Gastroesophageal sphincter (tissue), 4 donors: Measurements from ENCODE around the gene SPATA32. TPM values are rescaled to one million over a fixed set of nuclear protein-coding genes. Genes with fewer than 3 reads are reported as not detected.

Experiments
- ATAC-seq: fragments of 150-250 bp; one replicate; pipeline ENCODE4 v1.9.1; 2016; ENCODE audit warnings: mild to moderate bottlenecking, moderate library complexity
- H3K27ac ChIP-seq, 4 donors: fragments of 200-600 bp; sonication (generic) in 3 of 4; 1 replicate in 3 of 4; 2 replicates in 1 of 4; pipeline ENCODE4 v1.5.1; 2016 to 2019
- H3K27me3 ChIP-seq: fragments of 200-600 bp; sonication (generic); one replicate; pipeline ENCODE4 v1.5.1; 2019
- H3K36me3 ChIP-seq, 2 donors: fragments of 200-600 bp; sonication (generic); one replicate each; pipeline ENCODE4 v1.5.1; 2019; ENCODE audit warnings: control low read depth in 1 of 2
- H3K4me1 ChIP-seq, 3 donors: fragments of 200-600 bp; sonication (generic); 1 replicate in 2 of 3; 2 replicates in 1 of 3; pipeline ENCODE4 v1.5.1; 2016 to 2019; ENCODE audit warnings: control low read depth in 2 of 3
- H3K4me3 ChIP-seq, 2 donors: fragments of 200-600 bp; sonication (generic); one replicate each; pipeline ENCODE4 v1.5.1; 2019; ENCODE audit warnings: mild to moderate bottlenecking in 1 of 2, moderate library complexity in 1 of 2
- H3K9me3 ChIP-seq, 3 donors: fragments of 200-600 bp; sonication (generic); one replicate each; pipeline ENCODE4 v1.5.1; 2017 to 2019; ENCODE audit warnings: control low read depth in 2 of 3
- EP300 ChIP-seq: sonication (generic); formaldehyde crosslinking; IDR thresholded peaks from one replicate; pipeline ENCODE4 v1.6.1; 2017; ENCODE audit warnings: antibody characterized with exemption, mild to moderate bottlenecking
- POLR2A ChIP-seq, 2 donors: fragments of 450-650 bp; IDR thresholded peaks; one replicate each; pipeline ENCODE4 v1.6.1; 2017; ENCODE audit warnings: antibody characterized with exemption in 2 of 2, mild to moderate bottlenecking in 2 of 2, moderate library complexity in 1 of 2
- POLR2AphosphoS5 ChIP-seq: sonication (generic); formaldehyde crosslinking; IDR thresholded peaks from one replicate; pipeline ENCODE4 v1.6.1; 2017; ENCODE audit warnings: antibody characterized with exemption
- WGBS, 2 donors: methylation state at CpG; one replicate each; pipeline ENCODE4 v1.1.5; 2018; ENCODE audit warnings: low coverage in 1 of 2; 5-methylcytosine and 5-hydroxymethylcytosine counted together
- total RNA-seq, 4 donors: library from RNA; depleted of rRNA; stranded (reverse); fragments of >200 nt; gene quantifications; one replicate each; pipeline ENCODE4 v1.1.0, GENCODE V29; 2016
- TF ChIP-seq, protein P1 (sequence below), 4 experiments: fragments of 200-600 bp in 2 of 4; fragments of 450-650 bp in 2 of 4; sonication (generic) in 1 of 4; IDR thresholded peaks; one replicate each; pipeline ENCODE4 v1.5.1; 2017 to 2019; ENCODE audit warnings: antibody characterized with exemption in 4 of 4, mild to moderate bottlenecking in 2 of 4, moderate library complexity in 2 of 4

The SPATA32 gene
- total RNA-seq, 4 donors from 2014 or later = not detected

DNA sequence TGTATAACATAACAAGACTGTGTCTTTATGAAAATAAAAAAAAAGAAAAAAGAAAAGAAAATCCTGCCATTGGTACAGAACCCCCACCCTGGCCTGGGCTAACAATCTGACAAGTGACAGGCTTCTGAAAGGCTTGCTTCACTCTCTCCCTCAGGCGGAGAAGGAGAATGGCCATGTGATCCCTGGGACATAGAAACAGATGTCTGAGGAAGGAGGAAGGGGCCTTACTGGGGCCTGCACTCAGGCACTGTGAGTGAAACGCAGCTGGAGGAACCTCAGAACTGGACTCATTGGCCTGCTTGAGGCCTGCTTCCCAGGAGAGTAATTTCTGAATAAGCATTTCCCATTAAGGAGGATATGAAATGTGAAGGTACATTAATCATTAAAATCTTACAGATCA lies 37.5 kb upstream of the SPATA32 start:
- H3K27ac ChIP-seq = peak overlapping the region; percentile 14 to 96 (median 76)
- 0 to 31% methylated on average over 1 to 2 of the region's 2 CpGs for WGBS, 2 donors
- no peaks in the 10 kb centered on the region for H3K27me3 ChIP-seq
- H3K4me1 ChIP-seq = peaks cover 15 to 99% (median 58%) of the 10 kb centered on the region in 3 donors
- no peaks in the 10 kb centered on the region for H3K9me3 ChIP-seq
- no peaks in the 10 kb centered on the region for H3K36me3 ChIP-seq
- peak; percentile 55 for ATAC-seq
- H3K4me3 ChIP-seq = no peak overlapping the region
- no peak for TF ChIP-seq POLR2AphosphoS5
- no peak for TF ChIP-seq POLR2A (IDR thresholded peaks at IDR 0.05)
- TF ChIP-seq EP300 = no peak
- TF ChIP-seq, protein P1, sequence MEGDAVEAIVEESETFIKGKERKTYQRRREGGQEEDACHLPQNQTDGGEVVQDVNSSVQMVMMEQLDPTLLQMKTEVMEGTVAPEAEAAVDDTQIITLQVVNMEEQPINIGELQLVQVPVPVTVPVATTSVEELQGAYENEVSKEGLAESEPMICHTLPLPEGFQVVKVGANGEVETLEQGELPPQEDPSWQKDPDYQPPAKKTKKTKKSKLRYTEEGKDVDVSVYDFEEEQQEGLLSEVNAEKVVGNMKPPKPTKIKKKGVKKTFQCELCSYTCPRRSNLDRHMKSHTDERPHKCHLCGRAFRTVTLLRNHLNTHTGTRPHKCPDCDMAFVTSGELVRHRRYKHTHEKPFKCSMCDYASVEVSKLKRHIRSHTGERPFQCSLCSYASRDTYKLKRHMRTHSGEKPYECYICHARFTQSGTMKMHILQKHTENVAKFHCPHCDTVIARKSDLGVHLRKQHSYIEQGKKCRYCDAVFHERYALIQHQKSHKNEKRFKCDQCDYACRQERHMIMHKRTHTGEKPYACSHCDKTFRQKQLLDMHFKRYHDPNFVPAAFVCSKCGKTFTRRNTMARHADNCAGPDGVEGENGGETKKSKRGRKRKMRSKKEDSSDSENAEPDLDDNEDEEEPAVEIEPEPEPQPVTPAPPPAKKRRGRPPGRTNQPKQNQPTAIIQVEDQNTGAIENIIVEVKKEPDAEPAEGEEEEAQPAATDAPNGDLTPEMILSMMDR (IDR thresholded peaks at IDR 0.05) = no peak

DNA sequence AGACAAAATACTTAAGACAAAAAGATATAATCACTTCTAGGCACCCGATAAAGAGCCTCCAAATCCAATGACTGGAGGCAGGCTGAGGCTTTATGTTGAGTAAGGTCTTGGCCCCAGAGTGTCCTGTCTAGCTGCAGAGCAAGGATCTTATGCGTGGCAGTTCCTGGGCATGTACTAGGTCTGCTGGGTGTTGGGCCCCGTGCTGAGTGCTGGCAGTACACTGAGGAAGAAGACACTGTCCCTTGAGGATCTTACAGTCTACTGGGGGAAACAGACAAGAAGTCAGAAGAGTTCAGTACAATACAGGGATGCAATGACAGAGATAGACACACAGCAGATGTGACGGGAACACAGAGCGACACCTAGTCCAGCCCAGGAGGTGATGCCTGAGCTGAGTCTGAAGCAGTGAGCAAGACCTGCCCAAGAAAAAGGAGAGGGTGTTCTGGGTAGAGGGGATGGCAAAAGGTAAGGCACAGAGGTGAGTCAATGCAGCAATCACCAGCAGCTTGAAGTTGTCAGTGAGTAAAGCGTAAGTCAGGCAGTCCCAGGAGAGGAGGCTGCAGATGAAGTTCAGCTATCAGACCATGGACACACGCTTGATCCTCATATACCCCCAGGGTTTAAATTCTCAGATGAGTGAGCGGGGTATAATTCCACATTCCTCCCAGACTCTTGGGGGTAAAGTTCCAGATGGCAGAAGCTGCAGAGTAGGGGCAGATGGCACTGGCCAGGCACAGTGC lies 36.8 kb upstream of the SPATA32 start:
- Histone ChIP-seq H3K36me3 (no peaks in the 10 kb centered on the region), H3K27me3 (no peaks in the 10 kb centered on the region), H3K27ac (peak overlapping the region; percentile 14 to 96 (median 76)), H3K4me3 (no peak overlapping the region), H3K9me3 (no peaks in the 10 kb centered on the region), H3K4me1 (peaks cover 22 to 100% (median 64%) of the 10 kb centered on the region in 3 donors)
- WGBS, 2 donors = 65 to 100% methylated on average over 2 to 8 of the region's 8 CpGs
- ATAC-seq = no peak
- TF ChIP-seq POLR2AphosphoS5 (no peak), EP300 (no peak), POLR2A (IDR thresholded peaks at IDR 0.05) (no peak)
- TF ChIP-seq, protein P1 (IDR thresholded peaks at IDR 0.05) = no peak

DNA sequence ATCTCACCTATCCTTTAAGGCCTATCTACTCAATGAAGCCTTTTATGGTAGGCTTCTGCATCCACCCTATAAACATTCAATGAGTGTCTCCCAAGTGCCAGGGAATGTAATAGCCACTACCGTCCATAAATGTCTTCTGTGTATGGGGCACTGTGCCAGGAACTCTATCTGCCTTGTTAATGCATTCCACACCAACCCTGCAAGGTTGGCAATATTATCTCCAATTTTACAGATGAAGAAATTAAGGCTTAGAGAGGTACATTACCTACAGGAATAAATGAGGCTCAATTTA lies 34.9 kb upstream of the SPATA32 start:
- H3K4me3 ChIP-seq = no peak overlapping the region
- 14 to 20% methylated on average over 1 of the region's 1 CpG for WGBS, 2 donors
- H3K36me3 ChIP-seq = no peaks in the 10 kb centered on the region
- no peak for ATAC-seq
- TF ChIP-seq, protein P1 (IDR thresholded peaks at IDR 0.05) = no peak
- TF ChIP-seq POLR2AphosphoS5 = peak; percentile 26
- TF ChIP-seq EP300 = no peak
- TF ChIP-seq POLR2A (IDR thresholded peaks at IDR 0.05) = no peak
- H3K4me1 ChIP-seq = peaks cover 33 to 100% (median 70%) of the 10 kb centered on the region in 3 donors
- peak overlapping the region; percentile 48 to 96 (median 85) for H3K27ac ChIP-seq
- H3K27me3 ChIP-seq = no peaks in the 10 kb centered on the region
- H3K9me3 ChIP-seq = no peaks in the 10 kb centered on the region

DNA sequence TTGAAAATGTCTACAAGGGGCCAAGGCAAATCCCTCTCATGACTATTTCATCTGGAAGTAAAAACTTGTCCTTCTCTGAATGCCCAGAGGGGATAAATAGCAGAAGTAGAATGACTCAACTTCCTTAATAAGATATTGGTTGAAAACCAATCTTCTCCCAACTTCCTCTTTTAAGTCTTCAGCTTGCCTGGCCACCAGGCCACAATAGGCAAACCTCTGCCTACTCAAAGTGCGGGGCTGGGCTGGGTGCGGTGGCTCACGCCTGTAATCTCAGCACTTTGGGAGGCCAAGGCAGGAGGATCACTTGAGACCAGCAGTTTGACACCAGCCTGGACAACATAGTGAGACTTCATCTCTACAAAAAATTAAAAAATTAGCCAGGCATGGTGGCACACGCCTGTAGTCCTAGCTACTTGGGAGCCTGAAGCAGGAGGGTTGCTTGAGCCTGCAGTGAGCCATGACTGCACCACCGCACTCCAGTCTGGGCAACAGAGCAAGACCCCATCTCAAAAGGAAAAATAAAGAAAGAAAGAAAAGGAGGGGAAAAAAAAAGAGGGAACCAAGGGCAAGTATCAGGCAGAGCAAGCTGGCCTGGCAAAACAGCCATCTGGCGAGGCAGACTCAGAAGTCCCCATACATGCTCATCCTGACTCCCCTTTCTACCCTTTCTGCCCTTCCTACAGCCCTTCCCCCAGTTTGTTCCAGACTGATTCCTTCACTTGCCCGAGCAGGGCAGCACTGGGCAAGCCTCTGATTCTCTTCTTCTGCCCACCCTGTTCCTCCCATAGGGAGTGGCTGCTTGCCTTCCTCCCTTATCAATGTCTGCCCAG lies 34.3 kb upstream of the SPATA32 start:
- Histone ChIP-seq H3K9me3 (no peaks in the 10 kb centered on the region), H3K36me3 (no peaks in the 10 kb centered on the region), H3K27ac (peak overlapping the region; percentile 48 to 96 (median 85)), H3K4me3 (no peak overlapping the region), H3K4me1 (peaks cover 35 to 100% (median 76%) of the 10 kb centered on the region in 3 donors), H3K27me3 (no peaks in the 10 kb centered on the region)
- ATAC-seq = no peak
- no peak for TF ChIP-seq POLR2AphosphoS5
- 54 to 81% methylated on average over 3 of the region's 7 CpGs for WGBS, 2 donors

DNA sequence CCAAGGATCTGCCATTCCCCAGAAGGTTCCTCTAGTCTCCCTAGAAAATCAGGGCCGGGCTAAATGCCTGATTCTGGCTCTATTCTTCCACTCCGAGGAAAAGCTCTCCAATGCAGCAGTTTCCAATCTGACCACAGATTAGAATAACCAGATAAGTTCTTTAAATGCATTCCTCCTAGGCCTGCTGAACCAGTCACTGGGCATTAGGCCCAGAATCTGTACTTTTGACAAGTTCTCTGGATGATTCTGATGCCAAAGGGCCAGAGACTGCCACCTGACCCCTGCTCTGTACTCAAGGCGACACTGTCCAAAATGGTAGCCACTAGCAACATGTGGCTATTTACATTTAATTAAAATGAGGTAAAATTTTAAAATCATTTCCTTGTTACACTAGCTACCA lies 32.6 kb upstream of the SPATA32 start:
- H3K4me1 ChIP-seq = peaks cover 39 to 100% (median 91%) of the 10 kb centered on the region in 3 donors
- peak overlapping the region; percentile 72 to 96 (median 85) for H3K27ac ChIP-seq
- TF ChIP-seq, protein P1 (IDR thresholded peaks at IDR 0.05) = no peak
- TF ChIP-seq POLR2AphosphoS5 = peak; percentile 61
- H3K9me3 ChIP-seq = no peaks in the 10 kb centered on the region
- peaks cover 0 to 10% of the 10 kb centered on the region in 2 donors for H3K36me3 ChIP-seq
- H3K4me3 ChIP-seq = no peak overlapping the region
- H3K27me3 ChIP-seq = no peaks in the 10 kb centered on the region
- no peak for ATAC-seq
- 14 to 30% methylated on average over 1 to 3 of the region's 3 CpGs for WGBS, 2 donors
